Activated B cell treated with CpG ODN at 0.5 μM for 24 hours (primary cell): Measurements from ENCODE around the gene NME9. TPM values are rescaled to one million over a fixed set of nuclear protein-coding genes. Genes with fewer than 3 reads are reported as not detected.
"Not testable (repeated sequence)": the region's sequence is repeated elsewhere in the genome, so short reads cannot be mapped to it uniquely, and the experiment has no call there.

Experiments
- ATAC-seq: fragments of 200-7000 bp; cut with Tn5 transposase; one replicate; pipeline ENCODE4 v1.10.0; 2021; ENCODE audit warnings: low read depth, mild to moderate bottlenecking, moderate library complexity
- CTCF ChIA-PET: fragments of 350-600 bp; sonication (Branson Sonifier 250); formaldehyde crosslinking; loops from one replicate; lab custom pipeline; 2021; ENCODE audit warnings: antibody characterized with exemption; lab: Charles Lee
- POLR2A ChIA-PET: fragments of 350-600 bp; sonication (Branson Sonifier 250); formaldehyde crosslinking; loops from one replicate; lab custom pipeline; 2021; ENCODE audit warnings: antibody characterized with exemption; lab: Charles Lee
- DNase-seq: peaks from one replicate; pipeline ENCODE4 v3.0.0; 2022
- H3K27ac Mint-ChIP-seq: one replicate; pipeline ENCODE4 v1.8.0; 2020; ENCODE audit warnings: mixed read lengths
- H3K27me3 Mint-ChIP-seq: one replicate; pipeline ENCODE4 v1.8.0; 2021; ENCODE audit warnings: mixed read lengths
- H3K36me3 Mint-ChIP-seq: one replicate; pipeline ENCODE4 v1.8.0; 2021; ENCODE audit warnings: low read depth, mixed read lengths
- H3K4me1 Mint-ChIP-seq: one replicate; pipeline ENCODE4 v1.8.0; 2021; ENCODE audit warnings: mixed read lengths
- H3K4me3 Mint-ChIP-seq: one replicate; pipeline ENCODE4 v1.8.0; 2020; ENCODE audit warnings: mild to moderate bottlenecking, mixed read lengths
- H3K9me3 Mint-ChIP-seq: one replicate; pipeline ENCODE4 v1.8.0; 2020; ENCODE audit warnings: mixed read lengths
- intact Hi-C: fragments of 100-400 bp; cut with micrococcal nuclease; formaldehyde crosslinking; loops from one replicate; pipeline ENCODE4 v1.15.1; 2024
- total RNA-seq: library from RNA; stranded (reverse); gene quantifications from 2 replicates; pipeline ENCODE4 v1.2.3, GENCODE V29; 2022
- TF ChIP-seq, protein P1 (sequence below): fragments of 200-600 bp; IDR thresholded peaks from one replicate; pipeline ENCODE4 v1.8.0; 2022; ENCODE audit warnings: antibody characterized with exemption, mild to moderate bottlenecking

The NME9 gene, protein sequence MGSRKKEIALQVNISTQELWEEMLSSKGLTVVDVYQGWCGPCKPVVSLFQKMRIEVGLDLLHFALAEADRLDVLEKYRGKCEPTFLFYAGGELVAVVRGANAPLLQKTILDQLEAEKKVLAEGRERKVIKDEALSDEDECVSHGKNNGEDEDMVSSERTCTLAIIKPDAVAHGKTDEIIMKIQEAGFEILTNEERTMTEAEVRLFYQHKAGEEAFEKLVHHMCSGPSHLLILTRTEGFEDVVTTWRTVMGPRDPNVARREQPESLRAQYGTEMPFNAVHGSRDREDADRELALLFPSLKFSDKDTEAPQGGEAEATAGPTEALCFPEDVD
- total RNA-seq = not detected in 2 replicates

DNA sequence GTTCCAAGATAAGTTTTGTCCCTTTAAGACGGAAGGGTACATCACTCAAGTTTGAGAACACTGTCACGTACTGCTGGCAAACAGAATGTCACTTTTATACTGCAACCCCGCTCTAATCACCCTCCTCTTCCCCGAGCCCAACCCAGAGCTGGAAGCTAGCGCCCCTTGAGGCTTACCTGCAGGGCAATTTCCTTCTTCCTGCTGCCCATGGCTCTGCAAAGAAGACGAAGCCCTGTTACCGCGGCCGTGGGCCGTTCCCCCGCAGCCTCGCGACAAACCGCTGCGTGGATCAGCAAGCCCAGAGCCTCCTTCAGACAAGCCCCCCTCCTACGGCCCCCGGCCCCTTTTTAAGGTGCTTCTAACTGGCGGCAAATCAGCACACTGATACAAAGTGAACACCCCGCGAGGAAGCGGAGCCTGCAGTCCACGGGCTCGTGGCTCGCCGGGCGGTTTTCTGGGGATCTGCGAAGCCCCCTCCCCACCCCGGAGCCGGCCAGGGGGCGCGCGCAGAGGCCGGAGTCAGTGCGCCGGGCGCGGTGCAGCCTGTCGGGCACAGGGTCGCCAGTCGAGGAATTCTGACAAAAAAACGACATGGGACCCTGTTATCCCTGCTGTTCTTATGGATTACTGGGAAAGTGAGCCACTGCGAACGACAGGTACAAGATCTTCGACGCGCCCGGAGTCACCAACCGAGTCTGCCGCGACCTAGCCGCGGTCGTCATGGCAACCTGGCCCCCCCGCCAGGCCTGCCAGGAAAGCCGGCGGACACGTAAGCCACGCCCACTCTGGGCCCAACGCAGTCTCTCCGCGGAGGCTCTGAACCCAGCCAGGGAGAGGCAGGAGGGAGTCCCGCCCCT, at the start of gene NME9:
NME9 (minus strand) TSS at position 725 of the 857 bp plus-strand sequence; CDS start at position 209, 516 bp downstream.
- TF ChIP-seq, protein P1, sequence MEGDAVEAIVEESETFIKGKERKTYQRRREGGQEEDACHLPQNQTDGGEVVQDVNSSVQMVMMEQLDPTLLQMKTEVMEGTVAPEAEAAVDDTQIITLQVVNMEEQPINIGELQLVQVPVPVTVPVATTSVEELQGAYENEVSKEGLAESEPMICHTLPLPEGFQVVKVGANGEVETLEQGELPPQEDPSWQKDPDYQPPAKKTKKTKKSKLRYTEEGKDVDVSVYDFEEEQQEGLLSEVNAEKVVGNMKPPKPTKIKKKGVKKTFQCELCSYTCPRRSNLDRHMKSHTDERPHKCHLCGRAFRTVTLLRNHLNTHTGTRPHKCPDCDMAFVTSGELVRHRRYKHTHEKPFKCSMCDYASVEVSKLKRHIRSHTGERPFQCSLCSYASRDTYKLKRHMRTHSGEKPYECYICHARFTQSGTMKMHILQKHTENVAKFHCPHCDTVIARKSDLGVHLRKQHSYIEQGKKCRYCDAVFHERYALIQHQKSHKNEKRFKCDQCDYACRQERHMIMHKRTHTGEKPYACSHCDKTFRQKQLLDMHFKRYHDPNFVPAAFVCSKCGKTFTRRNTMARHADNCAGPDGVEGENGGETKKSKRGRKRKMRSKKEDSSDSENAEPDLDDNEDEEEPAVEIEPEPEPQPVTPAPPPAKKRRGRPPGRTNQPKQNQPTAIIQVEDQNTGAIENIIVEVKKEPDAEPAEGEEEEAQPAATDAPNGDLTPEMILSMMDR = no peak
- peak within 1 kb of the TSS; percentile 88 for H3K4me3 Mint-ChIP-seq
- peak; percentile 90 for ATAC-seq

DNA sequence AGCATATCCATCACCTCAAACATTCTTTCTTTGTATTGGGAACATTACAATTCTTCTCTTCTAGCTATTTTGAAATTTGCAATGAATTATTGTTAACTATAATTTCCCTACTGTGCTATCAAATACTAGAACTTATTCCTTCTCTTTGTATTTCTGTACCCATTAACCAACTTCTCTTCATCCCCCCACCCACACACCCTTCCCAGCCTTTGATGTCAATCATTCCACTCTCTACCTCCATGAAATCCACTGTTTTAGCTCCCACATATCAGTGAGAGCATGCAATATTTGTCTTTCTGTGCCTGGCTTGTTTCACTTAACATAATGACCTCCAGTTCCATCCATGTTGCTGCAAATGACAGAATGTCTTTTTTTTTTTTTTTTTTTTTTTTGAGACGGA, 49.3 kb upstream of the NME9 start:
- H3K27me3 Mint-ChIP-seq = peaks cover 73% of the 10 kb centered on the region
- DNase-seq (no peak), ATAC-seq (no peak)
- H3K36me3 Mint-ChIP-seq = no peaks in the 10 kb centered on the region
- ChIA-PET CTCF (no interaction called here), POLR2A (no interaction called here)
- H3K4me3 Mint-ChIP-seq = no peak overlapping the region
- no peaks in the 10 kb centered on the region for H3K4me1 Mint-ChIP-seq
- H3K9me3 Mint-ChIP-seq = peaks cover 5% of the 10 kb centered on the region
- H3K27ac Mint-ChIP-seq = no peak overlapping the region
- intact Hi-C loops = no loop called here
- TF ChIP-seq, protein P1 = no peak

More for the DNA sequence above, at the start of gene NME9:
- Mint-ChIP-seq H3K27me3 (peaks cover 25% of the 10 kb centered on the region), H3K4me1 (peaks cover 13% of the 10 kb centered on the region), H3K27ac (no peak within 1 kb of the TSS), H3K9me3 (no peaks in the 10 kb centered on the region), H3K36me3 (no peaks in the 10 kb centered on the region)
- ChIA-PET POLR2A (no interaction called here), CTCF (no interaction called here)
- peak; percentile 56 for DNase-seq
- intact Hi-C loops = loop anchor here (2.0 kb wide), 2 partner anchors 143 to 593 kb away; partner anchors contain the start of gene ARMC8

DNA sequence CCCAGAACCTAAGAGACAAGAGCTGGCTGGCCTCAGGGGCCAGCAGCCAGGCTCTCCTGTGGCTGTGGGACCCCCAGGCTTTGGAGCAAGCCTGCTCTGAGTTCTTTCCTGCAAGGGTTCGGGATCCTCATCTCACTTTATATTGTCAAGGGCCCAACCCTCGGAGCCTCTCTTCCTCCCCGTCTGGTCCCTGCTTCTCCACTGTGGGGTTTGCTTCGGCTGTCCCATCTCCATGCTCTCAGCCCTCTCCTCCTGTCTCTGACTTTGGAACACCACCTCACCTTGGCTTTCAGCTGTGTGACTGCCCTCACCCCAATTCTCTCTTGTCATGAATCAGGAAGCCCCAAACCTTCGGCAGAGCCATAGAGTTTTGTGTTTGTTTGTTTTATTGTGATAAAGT, 48.7 kb upstream of the NME9 start:
- DNase-seq (no peak), ATAC-seq (no peak)
- TF ChIP-seq, protein P1 = no peak
- ChIA-PET CTCF (no interaction called here), POLR2A (no interaction called here)
- no peak overlapping the region for H3K27ac Mint-ChIP-seq
- no peak overlapping the region for H3K4me3 Mint-ChIP-seq
- intact Hi-C loops = no loop called here
- H3K27me3 Mint-ChIP-seq = peaks cover 71% of the 10 kb centered on the region
- no peaks in the 10 kb centered on the region for H3K36me3 Mint-ChIP-seq
- peaks cover 5% of the 10 kb centered on the region for H3K9me3 Mint-ChIP-seq
- H3K4me1 Mint-ChIP-seq = no peaks in the 10 kb centered on the region

DNA sequence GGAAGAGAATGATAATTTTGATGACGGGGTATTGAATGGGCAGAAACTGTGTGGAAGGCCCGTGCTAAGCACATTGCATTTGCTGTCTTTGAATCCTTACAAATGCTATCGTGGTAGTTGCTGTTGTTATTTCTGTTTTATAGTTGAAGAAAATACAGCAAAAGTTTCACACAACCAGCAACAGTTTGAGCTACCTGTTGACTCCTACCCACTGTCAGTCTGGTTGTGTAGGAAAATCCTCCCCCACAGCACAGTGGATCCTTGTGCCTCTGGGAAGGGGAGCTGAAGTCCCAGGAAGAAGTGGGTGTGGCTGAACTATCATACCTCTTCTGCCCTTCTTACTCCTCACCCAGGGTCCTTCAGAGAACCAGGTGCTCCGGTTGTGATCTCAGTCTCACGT, 48.2 kb upstream of the NME9 start:
- intact Hi-C loops = no loop called here
- H3K27me3 Mint-ChIP-seq = peaks cover 73% of the 10 kb centered on the region
- no peak overlapping the region for H3K4me3 Mint-ChIP-seq
- peaks cover 5% of the 10 kb centered on the region for H3K9me3 Mint-ChIP-seq
- POLR2A ChIA-PET = no interaction called here
- no peaks in the 10 kb centered on the region for H3K4me1 Mint-ChIP-seq
- no peak overlapping the region for H3K27ac Mint-ChIP-seq
- no peak for DNase-seq
- CTCF ChIA-PET = no interaction called here
- TF ChIP-seq, protein P1 = no peak
- no peak for ATAC-seq
- no peaks in the 10 kb centered on the region for H3K36me3 Mint-ChIP-seq

DNA sequence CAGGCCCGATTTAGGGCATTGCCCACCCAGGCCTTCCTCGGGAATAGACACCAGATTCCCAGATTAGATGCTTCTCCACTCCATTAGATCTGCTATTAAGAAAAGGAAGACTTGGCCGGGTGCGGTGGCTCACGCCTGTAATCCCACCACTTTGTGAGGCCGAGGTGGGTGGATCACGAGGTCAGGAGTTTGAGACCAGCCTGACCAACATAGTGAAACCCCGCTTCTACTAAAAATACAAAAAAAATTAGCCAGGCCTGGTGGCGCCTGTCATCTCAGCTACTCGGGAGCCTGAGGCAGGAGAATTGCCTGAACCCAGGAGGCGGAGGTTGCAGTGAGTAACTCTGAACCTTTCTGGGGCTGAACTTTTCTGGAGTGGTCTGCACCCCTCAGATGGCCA, 47.6 kb upstream of the NME9 start:
- ATAC-seq, intact Hi-C loops, H3K4me1 Mint-ChIP-seq, H3K36me3 Mint-ChIP-seq, DNase-seq, CTCF ChIA-PET, H3K27ac Mint-ChIP-seq, POLR2A ChIA-PET, H3K4me3 Mint-ChIP-seq, H3K9me3 Mint-ChIP-seq: not testable (repeated sequence)
- peaks cover 71% of the 10 kb centered on the region for H3K27me3 Mint-ChIP-seq
